PC-3 (cell line): ENCODE data around the gene PCK2. TPM values are rescaled to one million over a fixed set of nuclear protein-coding genes. Genes with fewer than 3 reads are reported as not detected.

Source experiments
- ATAC-seq: fragments of 200-7000 bp; cut with Tn5 transposase; 2 replicates; pipeline ENCODE4 v1.9.1; 2020; ENCODE audit warnings: mild to moderate bottlenecking, moderate library complexity
- BruUV-seq: library from RNA; stranded (reverse); fragments of 400-500 nt; replicated peaks from 2 replicates; lab custom pipeline; 2021; lab: Mats Ljungman, UMichigan
- CTCF ChIA-PET: fragments of 300-600 bp; sonication (Branson Sonifier 250); formaldehyde crosslinking; loops from one replicate; lab custom pipeline; 2022; ENCODE audit warnings: antibody characterized with exemption; lab: Charles Lee
- POLR2A ChIA-PET: fragments of 300-600 bp; sonication (Branson Sonifier 250); formaldehyde crosslinking; loops from one replicate; lab custom pipeline; 2022; ENCODE audit warnings: antibody characterized with exemption; ENCODE audit not compliant: unreplicated experiment; lab: Charles Lee
- DNase-seq: peaks from one replicate; pipeline ENCODE4 v3.0.0-alpha.2; 2015
- H2AFZ ChIP-seq: fragments of 300-600 bp; sonication (generic); 2 replicates; pipeline ENCODE4 v1.6.0; 2016; ENCODE audit warnings: antibody characterized with exemption, low read length
- H3F3A ChIP-seq: fragments of 300-600 bp; sonication (generic); one replicate; pipeline ENCODE4 v1.6.0; 2017; ENCODE audit warnings: antibody characterized with exemption, low read length, control low read depth, mild to moderate bottlenecking; ENCODE audit not compliant: unreplicated experiment
- H3K27ac ChIP-seq: fragments of 300-600 bp; sonication (generic); 2 replicates; pipeline ENCODE4 v1.5.1; 2016; ENCODE audit warnings: mild to moderate bottlenecking, low read length
- H3K27me3 ChIP-seq: fragments of 300-600 bp; sonication (generic); 2 replicates; pipeline ENCODE4 v1.6.1; 2016; ENCODE audit warnings: low read length, mixed read lengths
- H3K36me3 ChIP-seq: fragments of 300-600 bp; sonication (generic); 2 replicates; pipeline ENCODE4 v1.6.1; 2016; ENCODE audit warnings: low read depth, mixed run types, low read length, mixed read lengths
- H3K4me1 ChIP-seq: fragments of 300-600 bp; sonication (generic); 2 replicates; pipeline ENCODE4 v1.5.1; 2016; ENCODE audit warnings: low read length; ENCODE audit not compliant: insufficient read depth
- H3K4me2 ChIP-seq: fragments of 300-600 bp; sonication (generic); 2 replicates; pipeline ENCODE4 v1.6.0; 2016; ENCODE audit warnings: low read length
- H3K4me3 ChIP-seq: fragments of 300-600 bp; sonication (generic); 2 replicates; pipeline ENCODE4 v1.5.1; 2016; ENCODE audit warnings: mild to moderate bottlenecking, low read length, mixed read lengths
- H3K79me2 ChIP-seq: fragments of 300-600 bp; sonication (generic); 2 replicates; pipeline ENCODE4 v1.6.1; 2017; ENCODE audit warnings: low read length, mixed read lengths
- H3K9ac ChIP-seq: fragments of 300-600 bp; sonication (generic); 2 replicates; pipeline ENCODE4 v1.6.0; 2016; ENCODE audit warnings: mild to moderate bottlenecking, low read length
- H3K9me2 ChIP-seq: fragments of 300-600 bp; sonication (generic); replicated peaks from 2 replicates; pipeline ENCODE4 v1.6.1; 2016; ENCODE audit warnings: mixed run types, low read length, mixed read lengths
- H3K9me3 ChIP-seq: fragments of 300-600 bp; sonication (generic); 2 replicates; pipeline ENCODE4 v1.6.1; 2016; ENCODE audit warnings: low read length, mixed read lengths
- H4K20me1 ChIP-seq: fragments of 300-600 bp; sonication (generic); 2 replicates; pipeline ENCODE4 v1.6.1; 2016; ENCODE audit warnings: low read length, mixed read lengths
- EZH2 ChIP-seq: fragments of 300-600 bp; sonication (generic); IDR thresholded peaks from one replicate; pipeline ENCODE4 v1.6.1; 2017; ENCODE audit warnings: antibody characterized with exemption, mild to moderate bottlenecking, low read length; ENCODE audit not compliant: unreplicated experiment
- EZH2phosphoT487 ChIP-seq: fragments of 300-600 bp; sonication (generic); IDR thresholded peaks from 2 replicates; pipeline ENCODE4 v1.6.1; 2018; ENCODE audit warnings: mild to moderate bottlenecking, antibody characterized with exemption, low read length, borderline replicate concordance
- intact Hi-C: fragments of 100-400 bp; cut with micrococcal nuclease; formaldehyde crosslinking; loops from 2 replicates; pipeline ENCODE4 v1.9.0; 2023
- total RNA-seq: library from RNA; depleted of rRNA; stranded (reverse); fragments of >200 nt; gene quantifications from 2 replicates; pipeline ENCODE4 v1.2.3, GENCODE V29; 2014
- TF ChIP-seq, protein P1 (sequence below): fragments of 300-600 bp; sonication (generic); conservative IDR thresholded peaks from 2 replicates; pipeline ENCODE4 v1.5.1; 2017; ENCODE audit warnings: antibody characterized with exemption, low read depth, mild to moderate bottlenecking, low read length

The PCK2 gene
- total RNA-seq, 1 experiment from 2014 or later: 11.6 TPM

DNA sequence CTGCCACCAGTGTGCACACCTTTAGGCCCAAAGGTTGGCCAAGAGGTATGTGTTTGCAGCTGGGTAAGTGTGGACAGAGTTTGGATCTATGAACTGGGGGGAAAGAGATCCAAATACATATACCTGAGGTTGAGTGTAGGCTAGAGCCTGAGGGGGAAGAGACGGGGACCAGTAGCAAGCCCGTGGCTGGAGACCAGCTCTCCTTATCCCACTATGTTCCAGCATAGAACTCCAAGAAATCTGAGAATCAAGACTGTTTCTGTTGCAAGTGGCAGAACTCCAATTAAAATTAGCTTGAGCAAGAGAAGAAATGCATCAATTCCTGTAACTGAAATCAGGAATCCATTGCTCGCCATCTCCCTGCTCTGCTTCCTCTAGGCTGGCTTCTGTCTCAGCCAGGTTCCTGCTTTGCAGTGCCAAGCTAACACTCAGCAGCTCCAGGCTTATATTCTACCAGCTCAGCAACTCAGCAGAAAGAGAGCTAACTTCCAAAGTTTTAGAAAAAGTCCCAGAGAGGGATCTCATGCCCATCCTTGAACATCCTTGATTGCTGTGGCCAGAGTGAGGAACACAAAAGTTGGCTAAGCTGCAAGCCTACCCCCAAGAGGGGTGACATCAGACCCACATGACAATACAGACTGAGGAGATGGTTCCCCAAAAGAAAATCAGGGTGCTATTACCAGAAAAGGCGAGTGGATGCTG, 1.5 kb upstream of the PCK2 start:
- Histone ChIP-seq H3K4me3 (no peak overlapping the region), H3K4me2 (no peak overlapping the region), H3K9ac (no peak overlapping the region), H2AFZ (no peak overlapping the region), H3K27me3 (no peaks in the 10 kb centered on the region), H4K20me1 (no peaks in the 10 kb centered on the region), H3K9me2 (no peaks in the 10 kb centered on the region), H3K36me3 (no peaks in the 10 kb centered on the region), H3F3A (no peaks in the 10 kb centered on the region), H3K4me1 (peaks cover 9% of the 10 kb centered on the region), H3K9me3 (no peaks in the 10 kb centered on the region), H3K79me2 (peaks cover 8% of the 10 kb centered on the region; the same call in 1 of the 2 replicates), H3K27ac (no peak overlapping the region)
- no peak for TF ChIP-seq EZH2phosphoT487
- TF ChIP-seq, protein P1, sequence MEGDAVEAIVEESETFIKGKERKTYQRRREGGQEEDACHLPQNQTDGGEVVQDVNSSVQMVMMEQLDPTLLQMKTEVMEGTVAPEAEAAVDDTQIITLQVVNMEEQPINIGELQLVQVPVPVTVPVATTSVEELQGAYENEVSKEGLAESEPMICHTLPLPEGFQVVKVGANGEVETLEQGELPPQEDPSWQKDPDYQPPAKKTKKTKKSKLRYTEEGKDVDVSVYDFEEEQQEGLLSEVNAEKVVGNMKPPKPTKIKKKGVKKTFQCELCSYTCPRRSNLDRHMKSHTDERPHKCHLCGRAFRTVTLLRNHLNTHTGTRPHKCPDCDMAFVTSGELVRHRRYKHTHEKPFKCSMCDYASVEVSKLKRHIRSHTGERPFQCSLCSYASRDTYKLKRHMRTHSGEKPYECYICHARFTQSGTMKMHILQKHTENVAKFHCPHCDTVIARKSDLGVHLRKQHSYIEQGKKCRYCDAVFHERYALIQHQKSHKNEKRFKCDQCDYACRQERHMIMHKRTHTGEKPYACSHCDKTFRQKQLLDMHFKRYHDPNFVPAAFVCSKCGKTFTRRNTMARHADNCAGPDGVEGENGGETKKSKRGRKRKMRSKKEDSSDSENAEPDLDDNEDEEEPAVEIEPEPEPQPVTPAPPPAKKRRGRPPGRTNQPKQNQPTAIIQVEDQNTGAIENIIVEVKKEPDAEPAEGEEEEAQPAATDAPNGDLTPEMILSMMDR: no peak
- no peak for TF ChIP-seq EZH2
- BruUV-seq: no TSS peak
- intact Hi-C loops: no loop called here
- ChIA-PET CTCF (interaction anchor here (0.8 to 1.0 kb wide), 2 partner anchors 16 to 34 kb away, joined by 4 to 5 read pairs; no protein-coding TSS in a partner anchor), POLR2A (interaction anchor here (0.6 kb wide), 1 partner anchor 13 kb away, joined by 5 read pairs; no protein-coding TSS in a partner anchor)
- DNase-seq: no peak
- ATAC-seq: no peak

DNA sequence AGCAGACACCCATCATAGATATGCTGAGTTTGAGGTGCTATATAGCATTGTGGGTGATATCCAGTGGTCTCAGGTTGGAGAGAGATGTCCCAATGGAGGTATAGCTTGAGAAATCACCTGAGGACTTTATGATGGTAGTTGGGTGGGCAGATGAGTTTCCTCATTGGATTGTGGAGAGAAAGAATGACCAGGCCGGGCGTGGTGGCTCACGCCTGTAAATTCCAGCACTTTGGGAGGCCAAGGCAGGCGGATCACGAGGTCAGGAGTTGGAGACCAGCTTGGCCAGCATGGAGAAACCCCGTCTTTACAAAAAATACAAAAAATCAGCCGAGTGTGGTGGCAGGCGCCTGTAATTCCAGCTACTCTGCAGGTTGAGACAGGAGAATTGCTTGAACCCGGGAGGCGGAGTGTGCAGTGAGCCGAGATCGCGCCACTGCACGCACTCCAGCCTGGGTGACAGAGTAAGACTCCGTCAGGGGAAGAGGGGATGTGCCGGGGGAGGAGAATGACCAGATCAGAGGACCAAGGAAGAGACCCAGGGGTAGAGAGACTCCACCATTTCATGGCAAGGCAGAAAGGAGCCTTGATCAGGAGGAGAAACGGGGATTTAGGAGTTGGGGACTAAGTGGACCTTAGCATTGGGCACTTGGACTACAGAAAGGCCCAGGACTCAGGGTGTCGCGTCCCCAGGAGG, 757 bp upstream of the PCK2 start:
- H3K4me3 ChIP-seq: peak overlapping the region; percentile 83; the same call in 1 of the 2 replicates
- TSS peak; percentile 88 for BruUV-seq
- intact Hi-C loops: no loop called here
- DNase-seq (no peak), ATAC-seq (no peak)
- H3K9me3 ChIP-seq: no peaks in the 10 kb centered on the region
- H3F3A ChIP-seq: no peaks in the 10 kb centered on the region
- ChIA-PET POLR2A (interaction anchor here (0.6 to 1.1 kb wide), 5 partner anchors 35 to 525 kb away, joined by 4 to 26 read pairs (median 5); partner anchors contain the start of genes EMC9, IRF9 and RNF31), CTCF (interaction anchor here (0.6 to 1.2 kb wide), 7 partner anchors 15 to 250 kb away, joined by 3 to 15 read pairs (median 5); partner anchors contain the start of gene IRF9)
- H3K27ac ChIP-seq: no peak overlapping the region
- no peaks in the 10 kb centered on the region for H4K20me1 ChIP-seq
- H3K36me3 ChIP-seq: no peaks in the 10 kb centered on the region
- H3K27me3 ChIP-seq: no peaks in the 10 kb centered on the region
- TF ChIP-seq, protein P1: no peak
- TF ChIP-seq EZH2phosphoT487 (no peak), EZH2 (no peak)
- H3K4me2 ChIP-seq: peak overlapping the region; percentile 93
- H3K79me2 ChIP-seq: peaks cover 8% of the 10 kb centered on the region; the same call in 1 of the 2 replicates
- H3K9ac ChIP-seq: peak overlapping the region; percentile 79; the same call in 1 of the 2 replicates
- peak overlapping the region; percentile 97 for H2AFZ ChIP-seq
- no peaks in the 10 kb centered on the region for H3K9me2 ChIP-seq
- peaks cover 9% of the 10 kb centered on the region for H3K4me1 ChIP-seq
